ENCODE data around the gene LIMCH1.

- TF ChIP-seq CTCF (IDR thresholded peaks at IDR 0.05), result no peak
- no peak for TF ChIP-seq POLR2AphosphoS5 (IDR thresholded peaks at IDR 0.05)
- no peak for TF ChIP-seq POLR2A (IDR thresholded peaks at IDR 0.05)
Measured at GRCh38 chr4:41600243-41600912, 62.4 kb downstream of the LIMCH1 start.
